Lower leg skin (tissue), 4 donors: ENCODE measurements around the gene IST1. TPM values are rescaled to one million over a fixed set of nuclear protein-coding genes. Genes with fewer than 3 reads are reported as not detected.

ENCODE experiments used
- DNase-seq, 2 donors: peaks; one replicate each; pipeline ENCODE4 v3.0.0-alpha.2; 2019; ENCODE audit warnings: low spot score in 2 of 2
- H3K4me3 ChIP-seq: fragments of 200-600 bp; sonication (generic); 2 replicates; pipeline ENCODE4 v1.5.1; 2017; ENCODE audit warnings: mild to moderate bottlenecking, low read depth; ENCODE audit not compliant: poor library complexity, severe bottlenecking
- CTCF ChIP-seq, 3 donors: fragments of 450-650 bp; IDR thresholded peaks; one replicate each; pipeline ENCODE4 v1.5.1; 2016; ENCODE audit warnings: antibody characterized with exemption in 3 of 3, mild to moderate bottlenecking in 3 of 3, moderate library complexity in 2 of 3
- POLR2A ChIP-seq, 2 donors: fragments of 450-650 bp; IDR thresholded peaks; one replicate each; pipeline ENCODE4 v1.6.1; 2016 to 2017; ENCODE audit warnings: antibody characterized with exemption in 2 of 2, mild to moderate bottlenecking in 1 of 2, moderate library complexity in 1 of 2
- WGBS, 2 donors: methylation state at CpG; one replicate each; pipeline ENCODE4 v1.1.5; 2018; 5-methylcytosine and 5-hydroxymethylcytosine counted together
- intact Hi-C: fragments of 100-400 bp; cut with DNase I; formaldehyde crosslinking; loops from one replicate; pipeline ENCODE4 v1.15.0; 2023; ENCODE audit warnings: low total_unique reads
- total RNA-seq, 4 donors: library from RNA; depleted of rRNA; stranded (reverse); fragments of >200 nt; gene quantifications; one replicate each; pipeline ENCODE4 v1.1.0, GENCODE V29; 2016

Gene IST1
- total RNA-seq, 4 donors from 2014 or later, result 153 to 227 (median 197) TPM

DNA sequence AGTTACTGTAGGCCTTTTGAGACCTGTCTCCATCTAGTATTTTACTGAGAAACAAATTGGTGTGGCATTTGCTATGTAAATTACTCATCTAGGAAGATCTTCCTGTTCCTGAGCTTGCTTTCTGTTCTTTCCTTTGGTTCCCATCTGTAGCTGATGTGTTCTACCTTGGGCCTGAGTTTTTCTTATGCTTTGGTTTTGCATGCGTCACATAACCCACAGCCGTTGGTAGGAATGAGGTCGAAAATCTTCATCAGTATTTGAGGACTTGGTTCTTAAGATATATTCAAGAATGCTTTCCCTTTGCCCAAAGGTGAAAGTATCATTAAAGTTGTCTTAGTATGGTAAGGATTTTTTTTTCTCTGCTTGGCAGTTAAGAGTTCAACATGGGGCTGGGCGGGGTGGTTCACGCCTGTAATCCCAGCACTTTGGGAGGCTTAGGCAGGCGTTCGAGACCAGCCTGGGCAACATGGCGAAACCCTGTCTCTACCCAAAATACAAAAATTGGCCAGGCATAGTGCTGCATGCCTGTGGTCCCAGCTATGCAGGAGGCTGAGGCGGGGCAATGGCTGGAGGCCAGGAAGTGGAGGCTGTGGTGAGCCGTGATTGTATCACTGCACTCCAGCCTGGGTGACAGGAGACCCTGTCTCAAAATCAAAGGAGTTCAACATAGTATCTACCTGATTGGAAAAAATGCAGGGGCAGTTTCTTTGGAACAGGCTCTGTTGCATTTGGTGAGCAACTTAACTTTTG is 28.8 kb downstream of the IST1 start:
- 84% methylated on average over 10 of the region's 10 CpGs for WGBS, 2 donors

GRCh38 chr16:71924710-71925109 is 29.4 kb downstream of the IST1 start:
- H3K4me3 ChIP-seq, result no peak overlapping the region
- no peak for DNase-seq
- intact Hi-C loops, result no loop called here
- TF ChIP-seq POLR2A (IDR thresholded peaks at IDR 0.05) (no peak), CTCF (IDR thresholded peaks at IDR 0.05) (no peak)
- 93 to 97% methylated on average over 2 of the region's 2 CpGs for WGBS, 2 donors

More for the DNA sequence above, 28.8 kb downstream of the IST1 start:
- no peak for DNase-seq
- no peak for TF ChIP-seq POLR2A (IDR thresholded peaks at IDR 0.05)
- no peak for TF ChIP-seq CTCF (IDR thresholded peaks at IDR 0.05)
- H3K4me3 ChIP-seq, result no peak overlapping the region
- intact Hi-C loops, result no loop called here

DNA sequence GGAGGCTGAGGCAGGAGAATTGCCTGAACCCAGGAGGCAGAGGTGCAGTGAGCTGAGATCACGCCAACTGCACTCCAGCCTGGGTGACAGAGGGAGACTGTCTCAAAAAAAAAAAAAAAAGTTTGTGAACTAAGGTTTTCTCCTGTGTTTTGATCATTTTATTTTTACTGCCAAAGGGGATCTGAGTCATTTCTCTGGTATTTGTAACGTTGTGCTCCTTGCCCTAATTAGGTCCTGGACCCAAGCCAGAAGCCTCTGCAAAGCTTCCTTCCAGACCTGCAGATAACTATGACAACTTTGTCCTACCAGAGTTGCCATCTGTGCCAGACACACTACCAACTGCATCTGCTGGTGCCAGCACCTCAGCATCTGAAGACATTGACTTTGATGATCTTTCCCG is 32.1 kb downstream of the IST1 start:
- no peak for TF ChIP-seq POLR2A (IDR thresholded peaks at IDR 0.05)
- no peak for TF ChIP-seq CTCF (IDR thresholded peaks at IDR 0.05)
- 20 to 25% methylated on average over 3 of the region's 3 CpGs for WGBS, 2 donors
- intact Hi-C loops, result no loop called here
- H3K4me3 ChIP-seq, result no peak overlapping the region
- DNase-seq, result peak in 1 of 2 donors; percentile 35

DNA sequence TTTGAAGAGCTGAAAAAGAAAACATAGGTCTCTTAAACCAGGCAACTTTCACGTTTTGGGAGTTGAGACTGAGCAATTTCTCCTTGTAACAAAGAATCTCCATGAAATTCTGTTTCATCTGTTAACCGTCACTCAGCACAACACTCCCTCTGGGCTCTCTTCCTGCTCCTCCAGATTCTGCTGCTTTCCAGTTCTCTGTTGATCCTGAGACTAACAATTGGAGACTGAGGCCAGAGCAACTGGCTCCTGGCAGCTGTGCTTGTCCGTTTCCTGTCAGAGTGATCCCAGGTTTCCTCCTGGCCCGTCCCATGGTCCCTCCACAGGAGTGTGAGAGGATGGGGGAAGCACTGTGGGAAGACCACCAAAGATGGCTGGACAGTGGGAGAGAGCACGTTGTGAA is 32.5 kb downstream of the IST1 start:
- intact Hi-C loops, result no loop called here
- no peak for DNase-seq
- WGBS, 2 donors, result 55 to 58% methylated on average over 5 of the region's 5 CpGs

GRCh38 chr16:71929048-71929447 is 33.7 kb downstream of the IST1 start:
- intact Hi-C loops, result no loop called here
- H3K4me3 ChIP-seq, result no peak overlapping the region
- 27 to 33% methylated on average over 3 of the region's 3 CpGs for WGBS, 2 donors
- DNase-seq, result no peak
- no peak for TF ChIP-seq POLR2A (IDR thresholded peaks at IDR 0.05)
- no peak for TF ChIP-seq CTCF (IDR thresholded peaks at IDR 0.05)

More for the DNA sequence above, 32.5 kb downstream of the IST1 start:
- no peak overlapping the region for H3K4me3 ChIP-seq
- no peak for TF ChIP-seq POLR2A (IDR thresholded peaks at IDR 0.05)
- no peak for TF ChIP-seq CTCF (IDR thresholded peaks at IDR 0.05)
